ENCODE data around the gene KNSTRN.

The KNSTRN gene

DNA sequence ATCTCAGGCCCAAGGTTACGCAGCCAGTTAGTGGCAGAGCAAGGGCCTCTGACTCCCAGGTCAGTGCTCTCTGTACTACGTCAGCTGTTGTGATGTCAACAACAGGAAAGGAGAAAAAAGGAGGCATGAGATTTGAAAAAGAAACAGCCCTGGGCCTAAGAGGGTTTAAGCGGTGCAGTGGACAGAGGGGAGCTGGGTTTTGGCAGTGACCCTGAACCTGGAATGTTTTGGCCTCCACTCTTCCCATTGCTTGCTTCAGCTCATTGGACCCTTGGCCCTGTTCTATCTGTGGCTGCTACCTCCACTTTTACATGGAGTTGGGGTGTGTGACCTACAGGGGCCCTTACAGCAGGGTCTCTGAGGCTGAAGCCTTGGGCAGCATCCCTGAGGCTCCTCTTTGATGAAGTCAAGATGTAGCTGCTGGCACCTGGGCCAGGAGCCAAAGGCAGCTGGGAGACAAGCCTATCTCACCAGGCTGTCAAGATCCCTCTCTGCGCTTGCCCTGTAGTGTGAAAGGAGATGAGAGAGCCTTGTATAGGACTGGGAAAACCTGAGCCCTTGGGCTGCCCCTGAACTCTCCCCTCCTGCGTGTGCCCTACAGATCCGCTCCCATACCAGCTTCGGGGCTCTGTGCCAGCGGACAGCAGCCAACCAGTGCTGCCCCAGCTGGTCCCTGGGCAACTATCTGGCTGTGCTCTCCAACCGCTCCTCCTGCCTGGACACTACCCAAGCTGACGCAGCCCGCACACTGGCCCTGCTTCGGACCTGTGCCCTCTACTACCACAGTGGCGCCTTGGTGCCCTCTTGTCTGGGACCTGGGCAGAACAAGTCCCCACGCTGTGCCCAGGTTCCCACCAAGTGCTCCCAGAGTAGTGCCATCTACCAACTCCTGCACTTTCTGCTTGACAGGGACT is 15.8 kb upstream of the KNSTRN start:
- no peak for DNase-seq (ENCODE audit: low spot score)

DNA sequence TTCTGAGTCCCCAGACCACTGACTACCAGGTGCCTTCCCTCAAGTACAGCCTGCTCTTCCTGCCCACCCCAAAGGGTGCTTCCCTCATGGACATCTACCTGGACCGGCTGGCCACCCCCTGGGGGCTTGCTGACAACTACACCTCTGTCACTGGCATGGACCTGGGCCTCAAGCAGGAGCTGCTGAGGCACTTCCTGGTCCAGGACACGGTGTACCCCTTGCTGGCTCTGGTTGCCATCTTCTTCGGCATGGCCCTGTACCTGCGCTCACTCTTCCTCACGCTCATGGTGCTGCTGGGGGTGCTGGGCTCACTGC is 15.2 kb upstream of the KNSTRN start:
- no peak for DNase-seq (ENCODE audit: low spot score)

DNA sequence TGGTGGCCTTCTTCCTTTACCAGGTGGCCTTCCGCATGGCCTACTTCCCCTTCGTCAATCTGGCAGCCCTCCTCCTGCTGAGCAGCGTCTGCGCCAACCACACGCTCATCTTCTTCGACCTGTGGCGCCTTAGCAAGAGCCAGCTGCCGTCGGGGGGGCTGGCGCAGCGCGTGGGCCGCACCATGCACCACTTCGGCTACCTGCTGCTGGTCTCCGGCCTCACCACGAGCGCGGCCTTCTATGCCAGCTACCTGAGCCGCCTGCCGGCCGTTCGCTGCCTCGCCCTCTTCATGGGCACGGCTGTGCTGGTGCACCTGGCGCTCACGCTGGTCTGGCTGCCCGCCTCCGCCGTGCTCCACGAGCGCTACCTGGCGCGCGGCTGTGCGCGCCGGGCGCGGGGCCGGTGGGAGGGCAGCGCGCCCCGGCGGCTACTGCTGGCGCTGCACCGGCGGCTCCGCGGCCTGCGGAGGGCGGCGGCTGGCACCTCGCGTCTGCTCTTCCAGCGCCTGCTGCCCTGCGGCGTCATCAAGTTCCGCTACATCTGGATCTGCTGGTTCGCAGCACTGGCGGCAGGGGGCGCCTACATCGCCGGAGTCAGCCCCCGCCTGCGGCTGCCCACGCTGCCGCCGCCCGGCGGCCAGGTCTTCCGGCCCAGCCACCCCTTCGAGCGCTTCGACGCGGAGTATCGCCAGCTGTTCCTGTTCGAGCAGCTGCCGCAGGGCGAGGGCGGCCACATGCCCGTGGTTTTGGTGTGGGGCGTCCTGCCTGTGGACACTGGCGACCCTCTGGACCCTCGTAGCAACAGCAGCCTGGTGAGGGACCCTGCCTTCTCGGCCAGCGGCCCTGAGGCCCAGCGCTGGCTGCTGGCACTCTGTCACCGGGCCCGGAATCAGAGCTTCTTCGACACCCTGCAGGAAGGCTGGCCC is 14.6 kb upstream of the KNSTRN start:
- DNase-seq (ENCODE audit: low spot score), result peak; percentile 92

DNA sequence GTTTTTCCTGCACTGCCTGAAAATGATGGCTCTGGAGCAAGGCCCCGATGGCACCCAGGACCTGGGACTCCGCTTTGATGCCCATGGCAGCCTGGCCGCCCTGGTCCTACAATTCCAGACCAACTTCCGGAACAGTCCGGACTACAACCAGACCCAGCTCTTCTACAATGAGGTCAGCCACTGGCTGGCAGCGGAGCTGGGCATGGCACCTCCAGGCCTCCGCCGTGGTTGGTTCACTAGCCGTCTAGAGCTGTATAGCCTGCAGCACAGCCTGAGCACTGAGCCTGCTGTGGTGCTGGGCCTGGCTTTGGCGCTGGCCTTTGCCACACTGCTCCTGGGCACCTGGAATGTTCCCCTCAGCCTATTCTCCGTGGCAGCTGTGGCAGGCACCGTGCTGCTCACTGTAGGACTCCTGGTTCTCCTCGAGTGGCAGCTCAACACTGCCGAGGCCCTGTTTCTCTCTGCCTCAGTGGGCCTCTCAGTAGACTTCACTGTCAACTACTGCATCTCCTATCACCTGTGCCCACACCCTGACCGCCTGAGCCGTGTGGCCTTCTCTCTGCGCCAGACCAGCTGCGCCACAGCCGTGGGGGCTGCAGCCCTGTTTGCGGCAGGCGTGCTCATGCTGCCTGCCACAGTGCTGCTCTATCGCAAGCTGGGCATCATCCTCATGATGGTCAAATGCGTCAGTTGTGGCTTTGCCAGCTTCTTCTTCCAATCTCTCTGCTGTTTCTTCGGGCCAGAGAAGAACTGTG is 13.6 kb upstream of the KNSTRN start:
- DNase-seq (ENCODE audit: low spot score), result no peak

DNA sequence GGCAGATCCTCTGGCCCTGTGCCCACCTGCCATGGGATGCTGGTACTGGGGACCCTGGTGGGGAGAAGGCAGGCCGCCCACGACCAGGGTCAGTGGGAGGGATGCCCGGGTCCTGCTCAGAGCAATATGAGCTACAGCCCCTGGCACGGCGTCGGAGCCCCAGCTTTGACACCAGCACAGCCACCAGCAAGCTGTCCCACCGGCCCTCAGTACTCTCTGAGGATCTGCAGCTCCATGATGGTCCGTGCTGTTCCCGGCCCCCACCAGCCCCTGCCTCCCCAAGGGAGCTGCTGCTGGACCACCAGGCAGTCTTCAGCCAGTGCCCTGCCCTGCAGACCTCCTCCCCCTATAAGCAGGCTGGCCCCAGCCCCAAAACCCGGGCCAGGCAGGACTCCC is 13.0 kb upstream of the KNSTRN start:
- DNase-seq (ENCODE audit: low spot score), result no peak

DNA sequence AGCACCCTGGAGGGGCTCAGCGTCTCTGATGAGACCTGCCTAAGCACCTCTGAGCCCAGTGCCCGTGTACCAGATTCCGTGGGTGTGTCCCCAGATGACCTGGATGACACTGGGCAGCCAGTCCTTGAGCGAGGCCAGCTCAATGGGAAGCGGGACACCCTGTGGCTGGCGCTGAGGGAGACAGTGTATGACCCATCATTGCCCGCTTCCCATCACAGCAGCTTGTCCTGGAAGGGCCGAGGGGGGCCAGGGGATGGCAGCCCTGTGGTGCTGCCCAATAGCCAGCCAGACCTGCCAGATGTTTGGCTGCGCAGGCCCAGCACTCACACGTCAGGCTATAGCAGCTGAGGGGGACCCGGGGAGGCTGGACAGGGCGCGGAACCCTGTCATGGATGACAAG is 12.6 kb upstream of the KNSTRN start:
- DNase-seq (ENCODE audit: low spot score), result no peak

DNA sequence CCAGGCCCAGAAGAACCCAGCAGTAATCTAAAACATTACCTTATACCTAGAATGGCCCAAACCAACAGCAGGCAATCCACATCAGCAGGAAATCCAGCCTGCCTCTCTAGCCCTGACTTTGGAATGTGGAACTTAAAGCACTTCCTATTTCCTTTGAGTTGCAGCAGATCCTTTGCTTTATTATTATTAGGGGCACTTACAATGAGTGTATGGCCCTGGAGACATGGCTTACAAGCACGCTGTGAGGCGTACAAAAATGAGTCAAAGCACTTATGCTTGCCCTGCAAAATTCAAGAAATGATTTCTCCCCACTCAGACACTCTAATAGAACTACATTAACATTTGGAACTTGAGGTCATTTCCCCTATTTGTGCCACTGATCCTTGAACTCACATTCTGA is 9.5 kb upstream of the KNSTRN start:
- DNase-seq (ENCODE audit: low spot score), result no peak

DNA sequence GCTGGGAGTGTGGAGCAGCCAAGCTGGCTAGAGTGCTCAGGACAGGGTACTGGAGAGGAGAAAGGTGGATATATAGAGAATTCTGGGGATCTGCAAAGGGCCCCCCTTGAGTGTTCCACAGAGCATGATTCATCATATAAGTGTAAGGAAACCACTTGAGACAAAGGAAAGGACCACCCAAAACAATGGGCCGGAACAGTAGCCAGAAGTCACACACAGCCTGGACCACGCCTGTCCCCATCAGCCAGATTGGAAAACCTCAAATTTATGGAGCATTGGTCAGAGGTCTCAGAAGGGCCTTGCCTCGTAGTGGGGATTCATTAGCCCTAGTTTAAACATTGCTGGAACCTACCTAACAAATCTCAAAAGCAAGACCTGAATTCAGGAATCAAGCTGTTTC is 4.9 kb upstream of the KNSTRN start:
- no peak for DNase-seq (ENCODE audit: low spot score)

DNA sequence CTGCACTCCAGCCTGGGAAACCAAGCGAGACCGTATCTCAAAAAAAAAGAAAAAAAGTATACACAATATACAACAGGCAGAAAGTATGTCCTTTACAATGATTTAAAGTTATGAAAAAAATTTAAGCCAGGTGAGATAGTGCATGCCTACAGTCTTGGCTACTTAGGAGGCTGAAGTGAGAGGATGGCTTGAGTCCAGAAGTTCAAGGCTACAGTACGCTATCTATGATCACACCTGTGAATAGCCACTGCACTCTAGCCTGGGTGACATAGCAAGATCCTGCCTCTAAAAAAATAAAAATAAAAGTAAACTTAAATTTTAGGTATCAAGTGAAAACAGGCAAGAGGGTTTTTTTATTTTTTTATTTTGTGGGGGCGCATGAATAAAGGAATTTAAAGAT is 3.1 kb upstream of the KNSTRN start:
- DNase-seq (ENCODE audit: low spot score), result no peak

DNA sequence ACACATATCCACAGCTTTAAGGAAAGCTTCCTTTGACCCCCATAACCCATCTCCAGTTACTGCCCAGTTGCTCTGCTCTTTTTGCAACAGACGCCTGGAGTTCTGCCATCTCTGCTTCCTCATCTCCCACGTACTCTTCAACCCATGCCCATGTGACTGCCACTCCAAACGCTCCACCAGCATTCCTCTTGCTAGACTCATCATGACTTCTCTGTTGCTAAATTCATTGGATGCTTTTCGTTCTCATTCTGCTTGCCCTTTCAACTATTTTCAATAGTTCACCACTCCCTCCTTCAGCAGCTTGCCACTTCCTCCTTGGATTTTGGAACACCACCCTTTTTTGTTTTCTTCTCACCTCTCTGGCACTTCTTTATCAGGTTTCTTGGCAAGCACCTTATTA is 2.7 kb upstream of the KNSTRN start:
- DNase-seq (ENCODE audit: low spot score), result no peak

DNA sequence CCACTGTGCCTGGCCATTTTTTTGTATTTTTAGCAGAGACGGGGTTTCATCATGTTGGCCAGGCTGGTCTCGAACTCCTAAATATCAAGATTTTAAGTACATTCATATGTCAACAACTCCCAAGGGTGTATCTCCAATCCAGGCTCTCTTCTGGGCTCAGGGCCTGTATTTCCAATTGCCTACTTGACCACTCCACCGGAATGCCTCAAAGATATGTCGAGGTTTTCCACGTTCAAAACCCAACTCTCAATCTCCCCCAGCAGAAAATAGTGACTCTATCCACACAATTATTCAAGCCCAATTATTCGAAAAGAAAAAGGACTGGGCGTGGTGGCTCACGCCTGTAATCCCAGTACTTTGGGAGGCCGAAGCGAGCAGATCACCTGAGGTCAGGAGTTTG is 1.9 kb upstream of the KNSTRN start:
- no peak for DNase-seq (ENCODE audit: low spot score)

DNA sequence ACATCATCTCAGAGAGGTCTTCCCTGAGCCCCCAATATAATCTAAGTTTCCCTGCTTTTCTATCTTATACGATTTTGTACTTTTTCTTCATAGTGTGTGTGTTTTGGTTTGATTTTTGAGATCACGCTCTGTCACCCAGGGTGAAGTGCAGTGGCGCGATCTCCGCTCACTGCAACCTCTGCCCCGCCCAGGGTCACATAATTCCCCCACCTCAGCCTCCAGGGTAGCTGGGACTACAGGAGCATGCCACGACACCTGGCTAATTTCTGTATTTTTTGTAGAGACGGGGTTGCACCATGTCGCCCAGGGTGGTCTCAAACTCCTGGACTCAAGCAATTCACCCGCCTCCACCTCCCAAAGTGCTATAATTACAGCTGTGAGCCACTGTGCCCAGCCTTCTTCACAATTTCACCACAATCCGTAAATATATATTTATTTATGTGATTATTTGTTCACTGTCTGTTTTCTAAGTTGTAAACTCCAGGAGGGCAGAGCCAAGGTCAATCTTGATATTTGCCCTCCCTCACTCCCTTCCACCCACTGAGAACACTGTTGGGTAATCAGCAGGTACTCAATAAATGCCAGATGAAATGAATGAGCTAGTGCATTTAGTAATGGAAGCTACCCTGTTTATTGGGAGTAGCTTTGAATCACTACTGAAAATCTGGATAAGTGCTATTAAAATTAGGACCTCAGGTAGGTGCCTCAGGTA is 547 bp upstream of the KNSTRN start:
- DNase-seq (ENCODE audit: low spot score), result no peak

DNA sequence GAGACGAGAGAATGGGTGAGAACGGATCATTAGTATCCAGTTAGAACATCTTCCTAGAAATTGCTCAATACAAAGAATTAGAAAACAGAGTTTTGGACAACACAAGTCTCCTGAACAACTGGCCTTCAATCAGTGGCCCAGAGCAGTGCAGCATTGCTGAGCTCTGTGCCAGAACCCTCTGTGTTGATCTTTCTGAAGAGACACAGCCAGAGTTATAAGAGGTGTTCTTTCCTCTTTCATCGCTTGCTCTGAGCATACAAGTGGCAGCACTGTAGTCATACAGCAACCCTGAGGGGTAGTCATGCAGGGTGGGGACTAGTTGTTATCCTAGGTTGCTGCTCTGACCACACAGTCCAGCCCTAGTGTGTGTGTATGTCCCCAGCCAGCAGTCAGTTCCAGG is 4.0 kb downstream of the KNSTRN start:
- DNase-seq (ENCODE audit: low spot score), result no peak

DNA sequence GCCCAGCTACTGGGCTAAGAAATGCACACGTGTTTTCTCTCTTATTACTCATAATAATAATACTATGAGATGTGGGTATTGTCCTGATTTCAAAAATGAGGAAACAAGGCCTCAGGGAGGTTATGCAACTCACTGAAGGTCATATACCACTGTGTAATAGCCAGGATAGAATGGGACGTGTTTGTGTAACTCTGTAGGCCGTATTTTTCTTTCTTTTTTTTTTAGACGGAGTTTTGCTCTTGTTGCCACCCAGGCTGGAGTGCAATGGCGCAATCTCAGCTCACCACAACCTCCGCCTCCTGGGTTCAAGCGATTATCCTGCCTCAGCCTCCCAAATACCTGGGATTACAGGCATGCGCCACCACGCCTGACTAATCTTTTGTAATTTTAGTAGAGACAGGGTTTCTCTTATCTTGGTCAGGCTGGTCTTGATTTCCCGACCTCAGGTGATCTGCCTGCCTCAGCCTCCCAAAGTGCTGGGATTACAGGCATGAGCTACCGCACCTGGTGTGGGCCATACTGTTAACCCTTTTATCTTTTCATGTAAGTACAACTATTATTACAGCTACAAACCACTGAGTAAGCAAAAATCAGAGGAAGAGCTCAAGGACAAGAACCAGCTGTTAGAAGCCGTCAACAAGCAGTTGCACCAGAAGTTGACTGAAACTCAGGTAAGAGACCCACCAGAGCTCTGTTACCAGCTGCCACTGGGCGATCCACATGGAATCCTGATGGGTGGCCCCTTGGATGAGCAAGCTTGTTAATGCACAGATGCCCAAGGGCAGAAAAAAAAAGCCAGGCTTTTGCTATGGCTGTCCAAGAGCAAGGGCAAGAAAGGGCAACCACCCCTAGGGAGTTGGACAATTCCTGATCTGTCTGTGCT is 6.7 kb downstream of the KNSTRN start:
- no peak for DNase-seq (ENCODE audit: low spot score)

DNA sequence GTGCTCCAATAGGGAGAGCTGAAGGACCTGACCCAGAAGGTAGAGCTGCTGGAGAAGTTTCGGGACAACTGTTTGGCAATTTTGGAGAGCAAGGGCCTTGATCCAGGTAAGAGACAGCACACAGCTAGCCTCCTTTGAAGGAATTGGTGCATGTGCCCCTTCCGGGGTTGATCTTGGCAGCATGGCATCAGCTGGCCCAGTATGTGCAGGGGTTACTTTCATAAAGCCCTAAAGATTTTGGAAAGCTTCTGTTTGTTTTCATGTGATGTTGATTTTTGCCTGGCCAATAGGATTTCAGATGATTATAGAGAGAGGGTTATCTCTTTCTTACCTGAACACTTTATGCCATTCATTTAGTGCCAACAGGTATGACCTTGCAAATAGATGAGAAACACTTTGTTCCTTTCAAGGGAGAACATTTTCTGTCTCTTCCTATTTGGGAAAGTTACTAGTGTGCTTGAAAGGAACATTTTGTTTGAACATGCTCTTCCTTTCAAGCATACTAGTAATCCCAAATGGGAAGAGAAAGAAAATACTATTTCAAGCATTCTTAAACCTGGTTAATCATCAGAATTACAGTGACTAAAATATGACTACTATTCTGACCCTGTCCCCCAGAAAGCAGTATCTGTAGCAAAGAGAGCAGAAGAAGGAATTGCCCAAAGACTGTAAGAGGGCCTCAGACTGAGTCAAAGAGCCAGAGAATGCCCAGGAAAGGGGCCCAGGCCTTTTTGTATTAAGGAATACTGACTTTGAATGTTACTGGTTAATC is 7.5 kb downstream of the KNSTRN start:
- no peak for DNase-seq (ENCODE audit: low spot score)

DNA sequence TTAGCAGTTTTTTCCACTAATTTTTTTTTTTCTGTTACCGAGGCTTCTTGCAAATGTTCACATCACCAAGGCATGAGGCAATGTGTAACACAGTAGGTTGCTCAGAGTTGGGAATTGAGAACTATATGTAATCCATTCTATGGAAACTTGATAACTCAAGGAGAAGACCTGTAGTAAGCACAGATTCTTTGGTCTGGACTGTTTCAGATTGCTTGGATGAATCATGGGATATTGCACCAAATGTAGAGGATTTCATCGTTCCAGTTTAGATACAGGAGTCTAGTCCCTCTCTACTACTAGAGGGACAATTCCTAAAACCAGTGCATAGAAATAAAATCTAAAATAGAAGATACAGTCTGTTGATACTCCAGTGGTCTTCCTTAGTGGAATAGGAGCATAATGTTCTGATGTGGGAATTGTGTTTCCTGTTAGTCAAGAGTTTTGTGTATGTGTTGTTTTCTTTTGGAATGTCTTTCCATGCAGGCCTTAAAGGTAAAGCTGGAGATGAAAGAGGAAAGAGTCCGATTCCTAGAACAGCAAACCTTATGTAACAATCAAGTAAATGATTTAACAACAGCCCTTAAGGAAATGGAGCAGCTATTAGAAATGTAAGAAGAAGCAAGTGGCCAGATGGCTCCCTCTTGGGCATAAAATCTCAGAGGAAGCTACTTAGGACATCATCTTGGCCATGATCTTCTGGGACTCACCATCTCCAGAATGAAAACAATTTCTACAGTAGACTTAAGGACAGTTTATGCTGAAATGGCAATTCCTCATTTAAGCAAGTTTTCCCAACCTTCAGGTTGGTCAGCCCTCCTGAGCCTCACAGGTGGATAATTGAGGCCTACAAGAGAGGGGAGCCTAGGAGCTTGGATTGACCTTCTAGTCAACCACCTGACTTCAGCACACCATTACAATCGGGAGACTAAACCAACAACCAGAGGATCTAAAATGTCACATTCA is 10.7 kb downstream of the KNSTRN start:
- no peak for DNase-seq (ENCODE audit: low spot score)

DNA sequence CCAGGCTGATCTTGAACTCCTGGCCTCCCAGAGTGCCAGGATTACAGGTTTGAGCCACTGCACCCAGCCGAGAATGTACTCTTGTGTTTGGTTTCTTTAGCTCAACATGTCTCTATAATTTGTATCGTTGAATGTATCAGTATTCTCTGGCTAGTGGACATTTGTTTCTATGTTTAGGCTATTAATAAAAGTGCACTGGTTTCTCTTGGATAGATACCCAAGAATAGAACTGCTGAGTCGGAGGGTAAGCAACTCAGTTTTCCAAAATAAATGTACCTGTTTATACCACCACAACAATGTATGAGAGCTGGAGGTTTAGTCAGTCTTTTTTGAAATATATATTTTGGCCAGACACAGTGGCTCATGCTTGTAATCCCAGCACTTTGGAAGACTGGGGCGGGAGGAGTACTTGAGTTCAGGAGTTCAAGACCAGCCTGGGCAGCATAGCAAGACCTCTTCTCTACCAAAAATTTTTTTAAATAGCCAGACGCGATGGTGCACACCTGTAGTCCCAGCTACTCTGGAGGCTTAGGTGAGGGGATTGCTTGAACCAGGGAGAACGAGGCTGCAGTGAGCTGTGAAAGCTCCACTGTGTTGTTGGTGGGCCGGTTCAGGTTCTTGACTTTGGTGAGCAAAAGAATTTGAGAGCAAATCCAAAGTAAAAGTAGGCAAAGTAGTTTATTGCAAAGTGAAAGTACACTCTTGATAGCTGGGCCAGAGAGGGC is 15.3 kb downstream of the KNSTRN start:
- DNase-seq (ENCODE audit: low spot score), result no peak

DNA sequence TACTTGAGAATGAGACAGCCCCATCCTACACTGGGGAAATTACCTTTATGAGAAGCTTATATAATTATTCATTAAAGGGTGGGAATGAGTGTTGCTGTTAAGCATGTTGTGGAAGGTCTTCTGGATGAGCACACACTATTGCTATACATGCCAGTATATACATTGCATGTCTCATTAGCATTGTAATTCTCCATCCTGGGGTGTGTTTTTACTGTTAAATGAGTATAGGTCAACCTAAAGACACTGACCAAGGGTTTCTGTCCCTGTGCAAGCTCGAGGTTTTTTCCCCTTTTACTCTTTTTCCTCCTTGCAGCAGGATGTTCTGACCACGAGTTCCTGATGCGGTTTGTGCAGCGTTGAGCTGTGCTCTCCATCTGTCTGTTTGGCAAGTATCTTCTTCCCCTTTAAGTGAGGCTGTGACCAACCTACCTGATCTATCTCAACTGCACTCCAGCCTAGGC is 15.9 kb downstream of the KNSTRN start:
- DNase-seq (ENCODE audit: low spot score), result no peak
